Transverse colon (tissue), 4 donors: ENCODE data around the gene ENG.

Source experiments
- EP300 ChIP-seq: sonication (generic); formaldehyde crosslinking; IDR thresholded peaks from one replicate; pipeline ENCODE4 v1.6.1; 2017; ENCODE audit warnings: antibody characterized with exemption, low read depth
- POLR2AphosphoS5 ChIP-seq, 3 donors: sonication (generic); formaldehyde crosslinking; IDR thresholded peaks; one replicate each; pipeline ENCODE4 v1.6.1; 2016; ENCODE audit warnings: antibody characterized with exemption in 3 of 3
- TF ChIP-seq, protein P1 (sequence below), 5 experiments: fragments of 200-600 bp in 3 of 5; fragments of 450-650 bp in 2 of 5; sonication (generic) in 3 of 5; IDR thresholded peaks; 1 replicate in 2 of 5; 2 replicates in 3 of 5; pipeline ENCODE4 v1.5.1; 2016 to 2017; ENCODE audit warnings: antibody characterized with exemption in 5 of 5, inconsistent platforms in 3 of 5, mild to moderate bottlenecking in 2 of 5, moderate library complexity in 1 of 5

DNA sequence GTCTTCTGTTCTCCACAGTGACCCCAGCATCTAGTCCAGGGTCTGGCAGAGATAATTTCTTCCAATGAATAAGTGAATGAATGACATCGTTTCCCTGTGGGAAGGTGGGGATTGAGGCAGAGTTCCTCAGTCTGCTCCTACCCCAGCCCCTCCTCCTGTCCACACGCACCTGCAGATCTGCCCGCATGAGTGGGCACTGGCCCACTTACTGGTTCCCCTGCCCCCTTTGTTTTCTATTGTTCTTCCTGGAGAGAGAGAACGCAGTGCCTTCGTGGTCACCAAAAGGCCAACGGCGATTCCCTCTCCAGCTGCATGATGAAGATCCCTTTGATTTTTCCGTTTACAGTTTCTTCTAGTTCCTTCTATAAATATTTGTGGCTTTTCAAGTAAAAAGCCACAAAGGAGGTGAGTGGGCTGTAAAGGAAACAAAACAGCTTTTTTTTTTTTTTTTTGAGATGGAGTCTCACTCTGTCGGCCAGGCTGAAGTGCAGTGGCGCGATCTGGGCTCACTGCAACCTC is 57.5 kb downstream of the ENG start:
- TF ChIP-seq, protein P1, sequence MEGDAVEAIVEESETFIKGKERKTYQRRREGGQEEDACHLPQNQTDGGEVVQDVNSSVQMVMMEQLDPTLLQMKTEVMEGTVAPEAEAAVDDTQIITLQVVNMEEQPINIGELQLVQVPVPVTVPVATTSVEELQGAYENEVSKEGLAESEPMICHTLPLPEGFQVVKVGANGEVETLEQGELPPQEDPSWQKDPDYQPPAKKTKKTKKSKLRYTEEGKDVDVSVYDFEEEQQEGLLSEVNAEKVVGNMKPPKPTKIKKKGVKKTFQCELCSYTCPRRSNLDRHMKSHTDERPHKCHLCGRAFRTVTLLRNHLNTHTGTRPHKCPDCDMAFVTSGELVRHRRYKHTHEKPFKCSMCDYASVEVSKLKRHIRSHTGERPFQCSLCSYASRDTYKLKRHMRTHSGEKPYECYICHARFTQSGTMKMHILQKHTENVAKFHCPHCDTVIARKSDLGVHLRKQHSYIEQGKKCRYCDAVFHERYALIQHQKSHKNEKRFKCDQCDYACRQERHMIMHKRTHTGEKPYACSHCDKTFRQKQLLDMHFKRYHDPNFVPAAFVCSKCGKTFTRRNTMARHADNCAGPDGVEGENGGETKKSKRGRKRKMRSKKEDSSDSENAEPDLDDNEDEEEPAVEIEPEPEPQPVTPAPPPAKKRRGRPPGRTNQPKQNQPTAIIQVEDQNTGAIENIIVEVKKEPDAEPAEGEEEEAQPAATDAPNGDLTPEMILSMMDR (IDR thresholded peaks at IDR 0.05), result no peak
- TF ChIP-seq EP300 (no peak), POLR2AphosphoS5 (IDR thresholded peaks at IDR 0.05) (no peak)
